Psoas muscle (tissue), 8 donors: ENCODE measurements around the gene IRF6. TPM values are rescaled to one million over a fixed set of nuclear protein-coding genes. Genes with fewer than 3 reads are reported as not detected.

Source experiments
- ATAC-seq, 4 donors: fragments of 200-7000 bp; cut with Tn5 transposase; one replicate each; pipeline ENCODE4 v1.9.1; 2020; ENCODE audit warnings: moderate library complexity in 3 of 4, mild to moderate bottlenecking in 2 of 4
- DNase-seq, 2 donors: peaks; one replicate each; pipeline ENCODE4 v3.0.0-alpha.2; 2020
- H3K27ac ChIP-seq: fragments of 200-600 bp; one replicate; pipeline ENCODE4 v1.8.0; 2022
- H3K27me3 ChIP-seq, 3 donors: fragments of 200-600 bp in 1 of 3; one replicate each; pipeline versions ENCODE4 v1.6.1 to v1.8.0; 2013 to 2022; ENCODE audit warnings: low read length in 2 of 3, mild to moderate bottlenecking in 2 of 3, moderate library complexity in 1 of 3; ENCODE audit not compliant: insufficient read depth in 3 of 3
- H3K36me3 ChIP-seq, 2 donors: fragments of 200-600 bp in 1 of 2; one replicate each; pipeline versions ENCODE4 v1.6.1 to v1.8.0; 2013 to 2022; ENCODE audit warnings: low read depth in 1 of 2, mild to moderate bottlenecking in 1 of 2, moderate library complexity in 1 of 2; ENCODE audit not compliant: insufficient read depth in 1 of 2
- H3K4me1 ChIP-seq: fragments of 200-600 bp; one replicate; pipeline ENCODE4 v1.8.0; 2022
- H3K4me3 ChIP-seq: fragments of 200-600 bp; one replicate; pipeline ENCODE4 v1.8.0; 2022; ENCODE audit warnings: mild to moderate bottlenecking
- H3K9me3 ChIP-seq: fragments of 200-600 bp; one replicate; pipeline ENCODE4 v1.8.0; 2022
- CTCF ChIP-seq: fragments of 200-600 bp; IDR thresholded peaks from one replicate; pipeline ENCODE4 v1.8.0; 2022; ENCODE audit warnings: antibody characterized with exemption
- WGBS, 3 donors: extraction: QIAGEN DNeasy Blood & Tissue Kit; methylation state at CpG; one replicate each; pipeline versions ENCODE4 v1.1.6 to v1.1.7; 2013; 5-methylcytosine and 5-hydroxymethylcytosine counted together
- intact Hi-C, 2 donors: fragments of 100-400 bp; cut with DNase I; formaldehyde crosslinking; loops; one replicate each; pipeline versions ENCODE4 v1.11.0 to v1.14.2; 2022
- polyA plus RNA-seq, 3 donors: library from polyadenylated mRNA; stranded (reverse); fragments of 200-250 nt; gene quantifications; one replicate each; pipeline ENCODE4 v1.2.3, GENCODE V29; 2013
- total RNA-seq, 4 donors: library from RNA; stranded (reverse); fragmentation: NEBNext Ultra II Directional in 2 of 4; extraction: Animal tissue kit (Norgen Biotek cat#: 25700) in 2 of 4; gene quantifications; one replicate each; pipeline versions ENCODE4 v1.2.1 to v1.2.4, GENCODE V29; 2021 to 2023
- donor health status: healthy with polysubstance abuse.
- donor health status: DM: no; HTN: no; CAD: no; lungs with moderate emphysema.
- donor health status: Bipolar disorder and iron deficiency.
- donor health status: healthy.
- donor health status: DM: yes; HTN: yes; CAD: no.
- donor health status: DM: no; HTN: no; CAD: no.
- donor health status: DM: no; HTN: no; CAD: no.
- donor health status: DM: yes; HTN: yes; CAD: no.

Gene IRF6
- total and polyA plus RNA-seq, 7 donors: 0.26 to 5.1 (median 0.37) TPM; not detected in 1

- ATAC-seq (no peak), DNase-seq (no peak)
- no peak for TF ChIP-seq CTCF
- Histone ChIP-seq H3K4me1 (no peaks in the 10 kb centered on the region), H3K36me3 (no peaks in the 10 kb centered on the region), H3K4me3 (no peak overlapping the region), H3K9me3 (no peaks in the 10 kb centered on the region), H3K27me3 (no peaks in the 10 kb centered on the region), H3K27ac (no peak overlapping the region)
- intact Hi-C loops: no loop called here
- WGBS, 3 donors: 45 to 54% (median 52%) methylated on average over 3 of the region's 3 CpGs
Observed at GRCh38 chr1:209758400-209758799, 47.5 kb downstream of the IRF6 start.

- 70 to 85% (median 82%) methylated on average over 5 of the region's 5 CpGs for WGBS, 3 donors
- ATAC-seq (no peak), DNase-seq (no peak)
- Histone ChIP-seq H3K27me3 (no peaks in the 10 kb centered on the region), H3K36me3 (no peaks in the 10 kb centered on the region), H3K4me3 (peak overlapping the region; percentile 16), H3K27ac (no peak overlapping the region), H3K4me1 (no peaks in the 10 kb centered on the region), H3K9me3 (no peaks in the 10 kb centered on the region)
- TF ChIP-seq CTCF: no peak
- intact Hi-C loops: no loop called here
Observed at GRCh38 chr1:209756615-209757445, 49.1 kb downstream of the IRF6 start.

DNA sequence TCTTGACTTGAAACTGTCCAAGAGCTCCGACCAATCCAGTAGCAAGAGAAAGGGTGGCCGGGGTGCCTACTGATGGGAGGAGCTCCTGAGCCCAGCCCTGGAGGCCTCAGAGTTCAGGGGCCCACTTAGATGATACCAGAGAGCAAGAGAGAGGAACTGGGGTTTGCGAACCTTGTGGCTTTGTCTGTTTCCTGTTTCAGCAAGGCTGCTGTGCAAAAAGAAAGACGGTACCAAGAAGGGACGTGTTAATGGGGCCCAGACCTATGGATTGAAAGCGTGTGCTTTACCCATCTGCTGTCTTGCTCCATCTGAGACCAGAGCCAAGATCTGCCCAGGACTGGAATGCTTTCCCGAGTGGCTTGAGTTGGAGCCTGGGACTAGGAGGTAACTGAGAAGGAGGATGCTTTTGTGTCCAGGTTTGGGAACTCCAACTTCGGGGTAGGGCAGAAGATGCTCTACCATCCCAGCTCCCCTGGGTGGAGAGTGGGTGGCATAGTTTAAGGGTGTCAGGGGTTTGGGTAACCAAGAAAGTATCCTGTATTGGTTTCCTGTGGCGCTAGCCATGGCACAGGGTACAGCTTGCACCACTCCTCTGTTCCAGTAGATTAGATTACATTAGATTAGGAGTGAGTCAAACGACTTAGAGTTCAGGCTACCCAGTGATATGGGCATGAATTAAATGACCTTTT is 49.9 kb downstream of the IRF6 start, which contains the start of gene TRAF3IP3:
TRAF3IP3 (plus strand) TSS at position 128 of the 689 bp plus-strand sequence. CDS start 3,987 bp downstream, outside the sequence.
- no peak for TF ChIP-seq CTCF
- H3K27ac ChIP-seq: no peak within 1 kb of the TSS
- DNase-seq: no peak
- WGBS, 3 donors: 74 to 81% (median 78%) methylated on average over 10 of the region's 10 CpGs
- intact Hi-C loops: no loop called here
- no peaks in the 10 kb centered on the region for H3K36me3 ChIP-seq
- no peaks in the 10 kb centered on the region for H3K27me3 ChIP-seq
- ATAC-seq: peak in 2 of 4 donors; percentile 23 to 33
- H3K4me1 ChIP-seq: no peaks in the 10 kb centered on the region
- H3K9me3 ChIP-seq: no peaks in the 10 kb centered on the region
- H3K4me3 ChIP-seq: no peak within 1 kb of the TSS

DNA sequence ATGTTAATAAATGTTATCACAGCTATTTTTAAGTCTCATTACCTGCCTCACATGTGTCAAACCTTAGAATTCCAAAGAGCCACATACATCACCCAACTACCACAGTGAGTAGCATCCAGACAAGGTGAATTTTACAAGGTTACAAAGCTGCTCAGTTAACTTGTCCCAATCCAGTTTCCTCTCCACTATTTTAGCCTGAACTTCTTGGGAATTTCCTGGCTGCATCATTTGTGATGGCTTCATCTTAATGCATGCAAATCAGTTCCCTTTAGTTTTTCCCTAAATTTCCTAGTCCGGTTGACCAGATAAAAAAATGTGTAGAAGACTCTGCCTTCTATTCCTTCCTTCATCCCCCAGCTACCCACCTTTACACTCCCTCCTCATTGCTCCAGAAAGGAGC is 50.7 kb downstream of the IRF6 start:
- Histone ChIP-seq H3K27ac (no peak overlapping the region), H3K4me1 (no peaks in the 10 kb centered on the region)
- ATAC-seq: no peak

More for the DNA sequence above, 50.7 kb downstream of the IRF6 start:
- no peak for DNase-seq
- Histone ChIP-seq H3K36me3 (no peaks in the 10 kb centered on the region), H3K27me3 (no peaks in the 10 kb centered on the region), H3K9me3 (no peaks in the 10 kb centered on the region), H3K4me3 (no peak overlapping the region)
- WGBS, 3 donors: 79 to 91% (median 83%) methylated on average over 1 of the region's 1 CpG
- intact Hi-C loops: no loop called here
- no peak for TF ChIP-seq CTCF
